CD4-positive, alpha-beta T cell (primary cell): ENCODE results near the gene F7. TPM values are rescaled to one million over a fixed set of nuclear protein-coding genes. Genes with fewer than 3 reads are reported as not detected.

Source experiments
- ATAC-seq: fragments of 200-7000 bp; cut with Tn5 transposase; one replicate; pipeline ENCODE4 v1.10.0; 2022; ENCODE audit warnings: mild to moderate bottlenecking; ENCODE audit not compliant: poor library complexity
- CTCF ChIA-PET: fragments of 350-600 bp; sonication (Branson Sonifier 250); formaldehyde crosslinking; loops from one replicate; lab custom pipeline; 2021; ENCODE audit warnings: antibody characterized with exemption, inconsistent platforms; lab: Charles Lee
- POLR2A ChIA-PET: fragments of 350-600 bp; sonication (Branson Sonifier 250); formaldehyde crosslinking; loops from one replicate; lab custom pipeline; 2021; ENCODE audit warnings: antibody characterized with exemption, inconsistent platforms; lab: Charles Lee
- DNase-seq, 14 experiments: peaks; one replicate each; pipeline ENCODE4 v3.0.0-alpha.2; 2013 to 2020; ENCODE audit warnings: mixed read lengths in 2 of 14
- H3K27ac ChIP-seq, 2 donors: one replicate each; pipeline versions ENCODE4 v1.5.1 to v1.7.0; 2013; ENCODE audit warnings: low read length in 2 of 2, low read depth in 1 of 2, mild to moderate bottlenecking in 1 of 2
- H3K27me3 ChIP-seq, 2 experiments: 1 replicate in 1 of 2; 2 replicates in 1 of 2; pipeline versions ENCODE4 v1.6.1 to v1.7.0; 2013; ENCODE audit warnings: low read length in 2 of 2, control low read depth in 1 of 2, mild to moderate bottlenecking in 1 of 2, moderate library complexity in 1 of 2; ENCODE audit not compliant: insufficient read depth in 2 of 2, control insufficient read depth in 1 of 2
- H3K36me3 ChIP-seq: one replicate; pipeline ENCODE4 v1.6.1; 2013; ENCODE audit warnings: low read length, control low read depth; ENCODE audit not compliant: insufficient read depth
- H3K4me1 ChIP-seq: one replicate; pipeline ENCODE4 v1.6.1; 2013; ENCODE audit warnings: low read length, control low read depth; ENCODE audit not compliant: insufficient read depth
- H3K4me3 ChIP-seq: one replicate; pipeline ENCODE4 v1.5.1; 2013; ENCODE audit warnings: mild to moderate bottlenecking, low read length, moderate library complexity
- H3K9me3 ChIP-seq, 2 experiments: 1 replicate in 1 of 2; 2 replicates in 1 of 2; pipeline versions ENCODE4 v1.6.1 to v1.7.0; 2013; ENCODE audit warnings: low read length in 2 of 2, mild to moderate bottlenecking in 2 of 2, control low read depth in 1 of 2, moderate library complexity in 1 of 2; ENCODE audit not compliant: control insufficient read depth in 1 of 2, insufficient read depth in 1 of 2
- H3K27ac Mint-ChIP-seq: one replicate; pipeline ENCODE4 v1.8.0; 2020; ENCODE audit warnings: mixed read lengths
- H3K27me3 Mint-ChIP-seq: one replicate; pipeline ENCODE4 v1.8.0; 2021; ENCODE audit warnings: mixed read lengths
- H3K36me3 Mint-ChIP-seq: one replicate; pipeline ENCODE4 v1.8.0; 2021; ENCODE audit warnings: low read depth, mixed read lengths
- H3K4me1 Mint-ChIP-seq: one replicate; pipeline ENCODE4 v1.8.0; 2021; ENCODE audit warnings: low read depth, mixed read lengths
- H3K4me3 Mint-ChIP-seq: one replicate; pipeline ENCODE4 v1.8.0; 2020; ENCODE audit warnings: mild to moderate bottlenecking, mixed read lengths
- H3K9me3 Mint-ChIP-seq: one replicate; pipeline ENCODE4 v1.8.0; 2020; ENCODE audit warnings: mixed read lengths
- intact Hi-C, 2 experiments: fragments of 100-400 bp; cut with DNase I in 1 of 2; cut with micrococcal nuclease in 1 of 2; formaldehyde crosslinking; loops; one replicate each; pipeline versions ENCODE4 v1.15.1 to v1.9.0; 2023 to 2025; cut with DNase I, micrococcal nuclease
- total RNA-seq, 174 experiments: library from RNA in 2 of 174; stranded (reverse) in 2 of 174; gene quantifications; one replicate each; pipeline ENCODE4 v1.2.3 and lab custom pipeline; 2021 to 2026
- TF ChIP-seq, protein P1 (sequence below): fragments of 200-600 bp; IDR thresholded peaks from one replicate; pipeline ENCODE4 v1.8.0; 2022; ENCODE audit warnings: antibody characterized with exemption, mild to moderate bottlenecking

F7 gene
- total RNA-seq, 2 experiments from 2014 or later = not detected

DNA sequence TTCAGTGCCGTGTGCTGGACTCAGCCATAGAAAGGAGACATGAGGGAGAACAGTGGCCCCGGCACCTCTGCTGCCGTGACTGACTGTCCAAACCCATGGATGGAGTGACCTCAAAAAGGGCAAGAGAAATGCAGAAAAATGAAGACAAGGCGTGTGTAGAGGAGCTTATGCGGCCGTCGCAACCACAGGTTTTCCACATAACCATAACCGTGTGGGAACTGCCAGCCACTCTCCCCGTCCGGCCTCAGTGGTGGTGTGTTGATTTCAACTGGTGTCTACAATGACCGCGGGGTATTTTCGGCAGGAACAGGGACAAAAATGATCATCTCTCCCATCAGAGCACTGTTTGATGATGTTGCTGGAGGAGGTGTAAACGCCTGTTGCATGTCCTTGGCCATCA is 42.9 kb upstream of the F7 start:
- intact Hi-C loops = no loop called here
- no peaks in the 10 kb centered on the region for H3K27me3 ChIP-seq
- H3K4me3 ChIP-seq = no peak overlapping the region
- TF ChIP-seq, protein P1, sequence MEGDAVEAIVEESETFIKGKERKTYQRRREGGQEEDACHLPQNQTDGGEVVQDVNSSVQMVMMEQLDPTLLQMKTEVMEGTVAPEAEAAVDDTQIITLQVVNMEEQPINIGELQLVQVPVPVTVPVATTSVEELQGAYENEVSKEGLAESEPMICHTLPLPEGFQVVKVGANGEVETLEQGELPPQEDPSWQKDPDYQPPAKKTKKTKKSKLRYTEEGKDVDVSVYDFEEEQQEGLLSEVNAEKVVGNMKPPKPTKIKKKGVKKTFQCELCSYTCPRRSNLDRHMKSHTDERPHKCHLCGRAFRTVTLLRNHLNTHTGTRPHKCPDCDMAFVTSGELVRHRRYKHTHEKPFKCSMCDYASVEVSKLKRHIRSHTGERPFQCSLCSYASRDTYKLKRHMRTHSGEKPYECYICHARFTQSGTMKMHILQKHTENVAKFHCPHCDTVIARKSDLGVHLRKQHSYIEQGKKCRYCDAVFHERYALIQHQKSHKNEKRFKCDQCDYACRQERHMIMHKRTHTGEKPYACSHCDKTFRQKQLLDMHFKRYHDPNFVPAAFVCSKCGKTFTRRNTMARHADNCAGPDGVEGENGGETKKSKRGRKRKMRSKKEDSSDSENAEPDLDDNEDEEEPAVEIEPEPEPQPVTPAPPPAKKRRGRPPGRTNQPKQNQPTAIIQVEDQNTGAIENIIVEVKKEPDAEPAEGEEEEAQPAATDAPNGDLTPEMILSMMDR = no peak
- H3K4me1 ChIP-seq = no peaks in the 10 kb centered on the region
- ATAC-seq (no peak), DNase-seq (no peak)
- H3K27ac ChIP-seq = no peak overlapping the region
- no peak overlapping the region for H3K27ac Mint-ChIP-seq
- peaks cover 0 to 15% of the 10 kb centered on the region in 2 experiments for H3K9me3 ChIP-seq
- H3K9me3 Mint-ChIP-seq = no peaks in the 10 kb centered on the region
- peaks cover 8% of the 10 kb centered on the region for H3K36me3 Mint-ChIP-seq
- H3K4me1 Mint-ChIP-seq = no peaks in the 10 kb centered on the region
- H3K36me3 ChIP-seq = no peaks in the 10 kb centered on the region
- H3K27me3 Mint-ChIP-seq = no peaks in the 10 kb centered on the region
- POLR2A ChIA-PET = no interaction called here
- CTCF ChIA-PET = no interaction called here
- H3K4me3 Mint-ChIP-seq = no peak overlapping the region

DNA sequence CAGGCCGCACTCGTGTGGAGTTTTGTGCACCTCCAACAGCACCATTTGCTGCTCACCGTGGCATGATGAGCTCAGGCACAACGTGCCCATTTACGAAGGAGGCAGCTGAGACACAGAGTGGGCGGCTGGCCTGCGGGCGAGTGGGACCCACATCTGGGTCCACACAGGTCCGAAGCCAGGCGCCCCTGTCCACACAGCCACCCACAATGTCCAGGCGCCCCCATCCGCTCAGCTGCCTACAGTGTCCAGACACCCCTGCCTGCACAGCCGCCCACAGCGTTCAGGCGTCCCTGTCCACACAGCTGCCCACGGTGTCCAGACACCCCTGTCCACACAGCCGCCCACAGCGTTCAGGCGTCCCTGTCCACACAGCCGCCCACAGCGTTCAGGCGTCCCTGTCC is 42.5 kb upstream of the F7 start:
- Histone ChIP-seq H3K4me3 (no peak overlapping the region), H3K36me3 (no peaks in the 10 kb centered on the region), H3K27me3 (no peaks in the 10 kb centered on the region), H3K4me1 (no peaks in the 10 kb centered on the region), H3K27ac (no peak overlapping the region), H3K9me3 (peaks cover 0 to 11% of the 10 kb centered on the region in 2 experiments)
- ChIA-PET CTCF (no interaction called here), POLR2A (no interaction called here)
- no peaks in the 10 kb centered on the region for H3K4me1 Mint-ChIP-seq
- DNase-seq = no peak
- TF ChIP-seq, protein P1 = no peak
- ATAC-seq = no peak
- no peaks in the 10 kb centered on the region for H3K9me3 Mint-ChIP-seq
- H3K27me3 Mint-ChIP-seq = no peaks in the 10 kb centered on the region
- peaks cover 8% of the 10 kb centered on the region for H3K36me3 Mint-ChIP-seq
- intact Hi-C loops = no loop called here
- H3K27ac Mint-ChIP-seq = no peak overlapping the region
- H3K4me3 Mint-ChIP-seq = no peak overlapping the region

DNA sequence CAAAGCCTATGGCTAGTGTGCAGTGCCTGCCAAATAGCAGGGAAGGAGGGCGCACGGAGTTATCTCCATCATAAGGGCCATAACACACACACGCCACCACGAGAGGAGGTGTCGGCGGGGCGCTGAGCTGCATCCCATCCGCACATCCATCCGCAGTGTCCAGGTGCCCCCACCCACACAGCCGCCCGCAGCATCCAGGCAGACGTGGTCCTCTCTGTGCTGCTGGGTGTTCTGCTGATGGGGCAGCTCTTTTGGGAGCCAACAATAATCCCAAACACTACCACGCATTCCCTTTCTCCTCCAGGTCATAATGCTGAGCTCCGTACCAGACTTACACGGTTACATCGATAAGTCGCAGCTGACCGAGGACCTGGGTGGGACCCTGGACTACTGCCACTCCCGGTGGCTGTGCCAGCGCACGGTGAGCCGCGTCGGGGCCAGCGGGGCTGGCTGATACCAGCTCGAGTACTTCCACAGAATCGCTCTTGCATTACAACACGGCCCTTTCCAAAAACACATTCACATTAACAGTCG is 41.5 kb upstream of the F7 start:
- no peaks in the 10 kb centered on the region for H3K27me3 Mint-ChIP-seq
- no peaks in the 10 kb centered on the region for H3K4me1 ChIP-seq
- H3K4me3 Mint-ChIP-seq = no peak overlapping the region
- intact Hi-C loops = no loop called here
- POLR2A ChIA-PET = no interaction called here
- no peak overlapping the region for H3K4me3 ChIP-seq
- no peaks in the 10 kb centered on the region for H3K36me3 ChIP-seq
- no peak overlapping the region for H3K27ac ChIP-seq
- H3K9me3 ChIP-seq = peaks cover 0 to 2% of the 10 kb centered on the region in 2 experiments
- H3K36me3 Mint-ChIP-seq = peaks cover 8% of the 10 kb centered on the region
- TF ChIP-seq, protein P1 = no peak
- no peak for ATAC-seq
- no peaks in the 10 kb centered on the region for H3K9me3 Mint-ChIP-seq
- CTCF ChIA-PET = no interaction called here
- no peaks in the 10 kb centered on the region for H3K27me3 ChIP-seq
- H3K4me1 Mint-ChIP-seq = no peaks in the 10 kb centered on the region
- no peak for DNase-seq
- H3K27ac Mint-ChIP-seq = no peak overlapping the region
